Caco-2 (cell line): ENCODE measurements around the gene SLC25A40. TPM values are rescaled to one million over a fixed set of nuclear protein-coding genes. Genes with fewer than 3 reads are reported as not detected.
"Not testable (repeated sequence)": the region's sequence is repeated elsewhere in the genome, so short reads cannot be mapped to it uniquely, and the experiment has no call there.

Experiments used
- BruUV-seq: library from RNA; stranded (reverse); fragments of 400-500 nt; replicated peaks from 2 replicates; lab custom pipeline; 2021; lab: Mats Ljungman, UMichigan
- CTCF ChIA-PET: fragments of 300-600 bp; sonication (Branson Sonifier 250); formaldehyde crosslinking; loops from one replicate; lab custom pipeline; 2022; ENCODE audit warnings: antibody characterized with exemption; lab: Charles Lee
- POLR2A ChIA-PET: fragments of 300-600 bp; sonication (Branson Sonifier 250); formaldehyde crosslinking; loops from one replicate; lab custom pipeline; 2022; ENCODE audit warnings: antibody characterized with exemption; lab: Charles Lee
- DNase-seq, 2 experiments: peaks; one replicate each; pipeline versions ENCODE4 v3.0.0 to v3.0.0-alpha.2; 2020 to 2022
- H3K27me3 ChIP-seq: replicated peaks from 2 replicates; pipeline ENCODE4 v1.6.0; 2011; ENCODE audit warnings: low read length; ENCODE audit not compliant: control insufficient read depth, insufficient read depth
- H3K36me3 ChIP-seq: 2 replicates; pipeline ENCODE4 v1.5.1; 2011; ENCODE audit warnings: low read length; ENCODE audit not compliant: control insufficient read depth, insufficient read depth
- H3K4me1 ChIP-seq: fragments of 250-450 bp; sonication (Bioruptor Pico); 2 replicates; pipeline ENCODE4 v1.5.1; 2020; ENCODE audit warnings: mild to moderate bottlenecking
- H3K4me3 ChIP-seq: 2 replicates; pipeline ENCODE4 v1.5.1; 2011; ENCODE audit warnings: low read depth, mild to moderate bottlenecking, control low read depth, low read length
- H3K9me3 ChIP-seq: fragments of 250-450 bp; sonication (Bioruptor Pico); 2 replicates; pipeline ENCODE4 v1.5.1; 2020; ENCODE audit warnings: mild to moderate bottlenecking, moderate library complexity
- H3K27ac Mint-ChIP-seq: one replicate; pipeline ENCODE4 v1.8.0; 2022; ENCODE audit warnings: mixed read lengths; ENCODE audit not compliant: unreplicated experiment
- H3K27me3 Mint-ChIP-seq: one replicate; pipeline ENCODE4 v1.8.0; 2022; ENCODE audit warnings: mixed read lengths; ENCODE audit not compliant: insufficient read depth, unreplicated experiment
- H3K36me3 Mint-ChIP-seq: one replicate; pipeline ENCODE4 v1.8.0; 2022; ENCODE audit warnings: mild to moderate bottlenecking, mixed read lengths; ENCODE audit not compliant: insufficient read depth, unreplicated experiment
- H3K4me1 Mint-ChIP-seq: one replicate; pipeline ENCODE4 v1.8.0; 2022; ENCODE audit warnings: low read depth, mixed read lengths; ENCODE audit not compliant: unreplicated experiment
- H3K4me3 Mint-ChIP-seq: one replicate; pipeline ENCODE4 v1.8.0; 2022; ENCODE audit warnings: mild to moderate bottlenecking, moderate library complexity, mixed read lengths; ENCODE audit not compliant: unreplicated experiment
- H3K9me3 Mint-ChIP-seq: one replicate; pipeline ENCODE4 v1.8.0; 2022; ENCODE audit warnings: mixed read lengths; ENCODE audit not compliant: unreplicated experiment
- CTCF ChIP-seq, 2 experiments: fragments of 200-600 bp in 1 of 2; IDR thresholded peaks; 1 replicate in 1 of 2; 2 replicates in 1 of 2; pipeline versions ENCODE4 v1.5.1 to v1.8.0; 2011 to 2022; ENCODE audit warnings: antibody characterized with exemption in 1 of 2, control low read depth in 1 of 2, inconsistent platforms in 1 of 2, low read depth in 1 of 2, low read length in 1 of 2, mild to moderate bottlenecking in 1 of 2, moderate library complexity in 1 of 2; ENCODE audit not compliant: insufficient read depth in 1 of 2, severe bottlenecking in 1 of 2, unreplicated experiment in 1 of 2
- intact Hi-C: fragments of 100-400 bp; cut with micrococcal nuclease; formaldehyde crosslinking; loops from one replicate; pipeline ENCODE4 v1.10.0; 2022; ENCODE audit not compliant: unreplicated experiment
- total RNA-seq: library from RNA; stranded (reverse); gene quantifications from 2 replicates; pipeline ENCODE4 v1.2.3, GENCODE V29; 2022

SLC25A40 gene
- total RNA-seq, 1 experiment from 2014 or later, result 21.1 TPM

- Mint-ChIP-seq H3K9me3 (peaks cover 9% of the 10 kb centered on the region), H3K27ac (no peak overlapping the region), H3K4me3 (peak overlapping the region; percentile 70), H3K27me3 (no peaks in the 10 kb centered on the region), H3K4me1 (peaks cover 28% of the 10 kb centered on the region), H3K36me3 (peaks cover 5% of the 10 kb centered on the region)
- H3K4me1 ChIP-seq, result peaks cover 20% of the 10 kb centered on the region
- H3K9me3 ChIP-seq, result 0 out of 2 replicates have a peak, but pooled peaks cover 5% of the 10 kb centered on the region
- no peaks in the 10 kb centered on the region for H3K27me3 ChIP-seq
- intact Hi-C loops, result loop anchor here (10.0 kb wide), 1 partner anchor 269 kb away; the partner anchor contains the start of gene ABCB1
- BruUV-seq, result no TSS peak
- ChIA-PET POLR2A (no interaction called here), CTCF (no interaction called here)
- H3K4me3 ChIP-seq, result no peak overlapping the region; the same call in 1 of the 2 replicates
- H3K36me3 ChIP-seq, result no peaks in the 10 kb centered on the region; the same call in 1 of the 2 replicates
- DNase-seq, result no peak
- TF ChIP-seq CTCF (IDR thresholded peaks at IDR 0.05; ENCODE audit: insufficient read depth in 1 of 2, low read depth in 1 of 2, low read length in 1 of 2, severe bottlenecking in 1 of 2, unreplicated experiment in 1 of 2), result no peak
These were observed 2.1 kb downstream of the SLC25A40 start for GRCh38 chr7:87874066-87874465.

GRCh38 chr7:87873328-87873727, 2.8 kb downstream of the SLC25A40 start:
- DNase-seq, H3K9me3 ChIP-seq, H3K9me3 Mint-ChIP-seq, H3K27ac Mint-ChIP-seq, H3K4me3 Mint-ChIP-seq, H3K27me3 Mint-ChIP-seq, CTCF ChIA-PET, H3K36me3 Mint-ChIP-seq, H3K27me3 ChIP-seq, BruUV-seq, H3K4me3 ChIP-seq, H3K36me3 ChIP-seq, POLR2A ChIA-PET: not testable (repeated sequence)
- peaks cover 28% of the 10 kb centered on the region for H3K4me1 Mint-ChIP-seq
- intact Hi-C loops, result loop anchor here (10.0 kb wide), 1 partner anchor 269 kb away; the partner anchor contains the start of gene ABCB1
- peaks cover 17% of the 10 kb centered on the region for H3K4me1 ChIP-seq

GRCh38 chr7:87872346-87872745, 3.8 kb downstream of the SLC25A40 start:
- H3K9me3 ChIP-seq, result 0 out of 2 replicates have a peak, but pooled peaks cover 5% of the 10 kb centered on the region
- H3K9me3 Mint-ChIP-seq, result peaks cover 10% of the 10 kb centered on the region
- H3K36me3 Mint-ChIP-seq, result peaks cover 12% of the 10 kb centered on the region
- DNase-seq, result no peak
- CTCF ChIA-PET, result no interaction called here
- H3K4me1 ChIP-seq, result peaks cover 13% of the 10 kb centered on the region; the same call in 1 of the 2 replicates
- intact Hi-C loops, result loop anchor here (10.0 kb wide), 1 partner anchor 268 kb away; the partner anchor contains the start of gene ABCB1
- peaks cover 29% of the 10 kb centered on the region for H3K4me1 Mint-ChIP-seq
- H3K36me3 ChIP-seq, result no peaks in the 10 kb centered on the region; the same call in 1 of the 2 replicates
- POLR2A ChIA-PET, result no interaction called here
- H3K27me3 Mint-ChIP-seq, result no peaks in the 10 kb centered on the region
- H3K27me3 ChIP-seq, result no peaks in the 10 kb centered on the region
- no peak for TF ChIP-seq CTCF (IDR thresholded peaks at IDR 0.05; ENCODE audit: insufficient read depth in 1 of 2, low read depth in 1 of 2, low read length in 1 of 2, severe bottlenecking in 1 of 2, unreplicated experiment in 1 of 2)
- BruUV-seq, result no TSS peak
- H3K4me3 Mint-ChIP-seq, result no peak overlapping the region
- peak overlapping the region; percentile 3 for H3K27ac Mint-ChIP-seq
- H3K4me3 ChIP-seq, result no peak overlapping the region
